CD14-positive monocyte (primary cell): ENCODE results near the gene GRIN2A. TPM values are rescaled to one million over a fixed set of nuclear protein-coding genes. Genes with fewer than 3 reads are reported as not detected.
A peak's percentile ranks its signal among the peaks of the same experiment; 100 is the strongest.

Experiments used
- DNase-seq, 3 donors: peaks; one replicate each; pipeline ENCODE4 v3.0.0-alpha.2; 2011 to 2022
- H2AFZ ChIP-seq: 2 replicates; pipeline ENCODE4 v1.6.0; 2012; ENCODE audit warnings: mild to moderate bottlenecking, low read depth, low read length, inconsistent platforms; ENCODE audit not compliant: insufficient read depth, poor library complexity, severe bottlenecking
- H3K27ac ChIP-seq, 2 donors: 1 replicate in 1 of 2; 2 replicates in 1 of 2; pipeline ENCODE4 v1.5.1; 2012 to 2013; ENCODE audit warnings: low read length in 2 of 2, control low read depth in 1 of 2, inconsistent platforms in 1 of 2, low read depth in 1 of 2, mild to moderate bottlenecking in 1 of 2
- H3K27me3 ChIP-seq, 2 donors: one replicate each; pipeline versions ENCODE4 v1.6.0 to v1.6.1; 2011 to 2013; ENCODE audit warnings: low read length in 2 of 2; ENCODE audit not compliant: control insufficient read depth in 2 of 2, insufficient read depth in 2 of 2
- H3K36me3 ChIP-seq, 2 donors: replicated peaks in 1 of 2; 1 replicate in 1 of 2; 2 replicates in 1 of 2; pipeline versions ENCODE4 v1.5.1 to v1.6.1; 2012 to 2013; ENCODE audit warnings: low read length in 2 of 2, control low read depth in 1 of 2, inconsistent platforms in 1 of 2, mild to moderate bottlenecking in 1 of 2; ENCODE audit not compliant: insufficient read depth in 2 of 2, control insufficient read depth in 1 of 2
- H3K4me1 ChIP-seq, 2 donors: 1 replicate in 1 of 2; 2 replicates in 1 of 2; pipeline versions ENCODE4 v1.5.1 to v1.6.1; 2012 to 2013; ENCODE audit warnings: low read length in 2 of 2, control low read depth in 1 of 2, inconsistent platforms in 1 of 2, mild to moderate bottlenecking in 1 of 2, moderate library complexity in 1 of 2; ENCODE audit not compliant: insufficient read depth in 2 of 2, control insufficient read depth in 1 of 2
- H3K4me2 ChIP-seq: replicated peaks from 2 replicates; pipeline ENCODE3; 2012; ENCODE audit warnings: low read length, moderate library complexity, mild to moderate bottlenecking; ENCODE audit not compliant: poor library complexity, severe bottlenecking; ENCODE audit errors: extremely low read depth
- H3K4me3 ChIP-seq, 3 experiments: fragments of 200-600 bp in 1 of 3; sonication (generic) in 1 of 3; replicated peaks in 1 of 3; 1 replicate in 2 of 3; 2 replicates in 1 of 3; pipeline ENCODE4 v1.5.1; 2011 to 2013; ENCODE audit warnings: low read length in 3 of 3, mild to moderate bottlenecking in 3 of 3, control low read depth in 2 of 3, low read depth in 2 of 3, inconsistent platforms in 1 of 3, moderate library complexity in 1 of 3
- H3K79me2 ChIP-seq: 2 replicates; pipeline ENCODE4 v1.6.0; 2012; ENCODE audit warnings: mild to moderate bottlenecking, control low read depth, inconsistent platforms, low read length, moderate library complexity; ENCODE audit not compliant: insufficient read depth
- H3K9ac ChIP-seq: 2 replicates; pipeline ENCODE4 v1.6.0; 2017; ENCODE audit warnings: low read length, mild to moderate bottlenecking; ENCODE audit not compliant: insufficient read depth, poor library complexity, severe bottlenecking
- H3K9me3 ChIP-seq, 2 donors: replicated peaks in 1 of 2; 1 replicate in 1 of 2; 2 replicates in 1 of 2; pipeline versions ENCODE4 v1.5.1 to v1.6.1; 2012 to 2013; ENCODE audit warnings: low read length in 2 of 2, control low read depth in 1 of 2; ENCODE audit not compliant: control insufficient read depth in 1 of 2, insufficient read depth in 1 of 2
- H4K20me1 ChIP-seq: 2 replicates; pipeline ENCODE4 v1.6.0; 2012; ENCODE audit warnings: mild to moderate bottlenecking, low read length, control low read depth, moderate library complexity; ENCODE audit not compliant: insufficient read depth
- H3K27ac Mint-ChIP-seq, 7 donors: one replicate each; pipeline ENCODE4 v1.8.0; 2020; ENCODE audit warnings: mild to moderate bottlenecking in 7 of 7, mixed read lengths in 7 of 7, moderate library complexity in 6 of 7, inconsistent platforms in 2 of 7
- H3K27me3 Mint-ChIP-seq, 3 donors: one replicate each; pipeline ENCODE4 v1.8.0; 2021 to 2022; ENCODE audit warnings: low read depth in 3 of 3, mild to moderate bottlenecking in 3 of 3, mixed read lengths in 3 of 3, moderate library complexity in 3 of 3, inconsistent platforms in 1 of 3
- H3K36me3 Mint-ChIP-seq, 2 donors: one replicate each; pipeline ENCODE4 v1.8.0; 2020; ENCODE audit warnings: mixed read lengths in 2 of 2, inconsistent platforms in 1 of 2, mild to moderate bottlenecking in 1 of 2
- H3K4me1 Mint-ChIP-seq: one replicate; pipeline ENCODE4 v1.8.0; 2020; ENCODE audit warnings: mild to moderate bottlenecking, mixed read lengths
- H3K4me3 Mint-ChIP-seq, 2 donors: one replicate each; pipeline ENCODE4 v1.8.0; 2020; ENCODE audit warnings: mild to moderate bottlenecking in 2 of 2, mixed read lengths in 2 of 2, moderate library complexity in 1 of 2
- H3K9me3 Mint-ChIP-seq, 7 donors: one replicate each; pipeline ENCODE4 v1.8.0; 2020 to 2022; ENCODE audit warnings: mixed read lengths in 7 of 7, mild to moderate bottlenecking in 6 of 7, moderate library complexity in 6 of 7, inconsistent platforms in 2 of 7
- CTCF ChIP-seq: fragments of 200-600 bp; IDR thresholded peaks from one replicate; pipeline ENCODE4 v1.8.0; 2022; ENCODE audit warnings: antibody characterized with exemption, mild to moderate bottlenecking
- WGBS: methylation state at CpG from one replicate; pipeline ENCODE4 v1.1.5; 2013; ENCODE audit warnings: missing lambda C conversion rate; ENCODE audit not compliant: insufficient coverage; 5-methylcytosine and 5-hydroxymethylcytosine counted together
- intact Hi-C, 2 donors: fragments of 100-400 bp; cut with micrococcal nuclease; formaldehyde crosslinking; loops; one replicate each; pipeline versions ENCODE4 v1.15.0 to v1.15.1; 2023
- polyA minus RNA-seq: library from RNA; depleted of rRNA, polyadenylated mRNA; stranded (reverse); fragments of >200 nt; gene quantifications from 2 replicates; pipeline ENCODE4 v1.2.3, GENCODE V29; 2012
- polyA plus RNA-seq, 3 donors: library from polyadenylated mRNA; depleted of rRNA in 1 of 3; unstranded in 2 of 3; stranded (reverse) in 1 of 3; fragments of 300-500 nt in 2 of 3; fragments of >200 nt in 1 of 3; fragmentation: Illumina TruSeq in 2 of 3; gene quantifications; 1 replicate in 2 of 3; 2 replicates in 1 of 3; pipeline ENCODE4 v1.2.3, GENCODE V29; 2012 to 2021
- total RNA-seq, 12 experiments: library from RNA in 1 of 12; stranded (reverse) in 1 of 12; fragments of 120-200 nt in 1 of 12; gene quantifications; one replicate each; pipeline ENCODE4 v1.2.4 and lab custom pipeline; 2013 to 2026; ENCODE audit warnings: mixed read lengths in 6 of 12, inconsistent platforms in 1 of 12

GRIN2A gene
- total RNA-seq (2013), result not detected
- polyA plus RNA-seq (not detected), polyA minus RNA-seq (under 0.01 TPM in 1 of 2 replicates, not detected in the other), total RNA-seq (lab: John Stamatoyannopoulos, UW) (0 to 4.1 (median 0.12) reads per million in 11 experiments)

DNA sequence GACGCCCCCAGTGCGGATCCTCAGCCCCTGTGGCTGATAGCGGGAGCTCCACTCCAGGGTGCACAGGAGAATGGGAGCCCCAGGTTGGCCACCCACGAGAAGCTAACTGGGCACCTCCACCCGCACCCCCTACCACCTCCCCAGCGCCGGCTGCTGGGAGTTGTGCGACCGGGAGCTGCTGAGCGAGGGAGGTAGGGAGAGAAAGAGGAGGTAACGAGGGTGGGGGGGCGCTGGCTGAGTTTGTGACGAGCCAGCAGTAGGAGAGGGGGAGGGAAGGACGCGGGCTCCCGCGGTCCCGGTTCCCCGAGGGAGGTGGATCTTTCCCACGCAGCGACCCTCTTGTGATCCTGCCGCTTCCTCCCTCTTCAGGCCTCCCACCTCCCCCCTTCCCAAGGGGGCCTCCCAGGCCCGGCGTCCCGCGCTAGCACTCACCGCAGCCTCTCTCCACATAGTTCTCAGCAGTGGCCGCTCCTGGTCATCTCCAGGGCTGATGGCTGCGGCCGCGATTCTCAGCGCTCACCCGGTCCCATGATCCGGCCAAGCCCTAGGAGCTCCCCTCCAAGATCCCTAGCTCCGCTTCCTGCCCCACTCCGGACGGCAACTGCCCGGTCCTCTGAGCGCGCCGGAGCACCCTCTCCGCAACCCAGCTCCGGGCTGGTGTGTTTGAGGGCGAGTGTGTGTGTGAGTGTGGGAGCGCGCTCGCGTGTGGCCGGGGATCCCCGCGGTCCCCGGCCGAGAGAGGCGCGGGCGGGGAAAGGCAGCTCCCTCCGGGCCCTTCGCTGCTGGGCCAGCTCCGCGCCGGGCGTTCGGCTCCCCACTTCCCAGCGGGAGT, at the start of gene GRIN2A:
GRIN2A (minus strand) TSS at position 207 of the 832 bp plus-strand sequence. CDS start 2,017 bp downstream, outside the sequence.
- Mint-ChIP-seq H3K4me3 (peak within 1 kb of the TSS; percentile 24 to 72), H3K36me3 (no peaks in the 10 kb centered on the region), H3K27ac (no peak within 1 kb of the TSS), H3K9me3 (peaks cover 0 to 15% (median 5%) of the 10 kb centered on the region in 7 donors), H3K27me3 (peaks cover 55 to 71% (median 64%) of the 10 kb centered on the region in 3 donors), H3K4me1 (peaks cover 7% of the 10 kb centered on the region)
- H2AFZ ChIP-seq, result peak within 1 kb of the TSS; percentile 35
- H3K4me3 ChIP-seq, result no peak within 1 kb of the TSS
- H3K4me1 ChIP-seq, result peaks cover 0 to 4% of the 10 kb centered on the region in 2 donors
- intact Hi-C loops, result loop anchor here in 1 of 2 donors (10.0 kb wide), 1 partner anchor 1018 kb away; no protein-coding TSS in a partner anchor
- H3K36me3 ChIP-seq, result no peaks in the 10 kb centered on the region
- no peak within 1 kb of the TSS for H3K9ac ChIP-seq
- no peak for TF ChIP-seq CTCF
- H3K4me2 ChIP-seq, result peak within 1 kb of the TSS; percentile 51
- H3K79me2 ChIP-seq, result no peaks in the 10 kb centered on the region
- no peak for DNase-seq
- no peaks in the 10 kb centered on the region for H4K20me1 ChIP-seq
- H3K27ac ChIP-seq, result no peak within 1 kb of the TSS
- H3K27me3 ChIP-seq, result peaks cover 32 to 50% of the 10 kb centered on the region in 2 donors
- peaks cover 0 to 13% of the 10 kb centered on the region in 2 donors for H3K9me3 ChIP-seq
- WGBS, result 3% methylated on average over 42 of the region's 64 CpGs

- peaks cover 10 to 24% (median 15%) of the 10 kb centered on the region in 7 donors for H3K9me3 Mint-ChIP-seq
- peaks cover 0 to 3% of the 10 kb centered on the region in 2 donors for H3K27me3 ChIP-seq
- H3K4me3 Mint-ChIP-seq, result no peak overlapping the region
- TF ChIP-seq CTCF, result no peak
- no peaks in the 10 kb centered on the region for H3K4me1 Mint-ChIP-seq
- H3K36me3 ChIP-seq, result no peaks in the 10 kb centered on the region
- peaks cover 0 to 9% (median 1%) of the 10 kb centered on the region in 3 donors for H3K27me3 Mint-ChIP-seq
- H3K9ac ChIP-seq, result no peak overlapping the region
- H3K4me3 ChIP-seq, result no peak overlapping the region
- intact Hi-C loops, result no loop called here
- H2AFZ ChIP-seq, result no peak overlapping the region
- H3K4me2 ChIP-seq, result no peak overlapping the region
- H3K79me2 ChIP-seq, result no peaks in the 10 kb centered on the region
- H3K27ac Mint-ChIP-seq, result no peak overlapping the region
- no peaks in the 10 kb centered on the region for H3K36me3 Mint-ChIP-seq
- peaks cover 14 to 18% of the 10 kb centered on the region in 2 donors for H3K9me3 ChIP-seq
- H4K20me1 ChIP-seq, result no peaks in the 10 kb centered on the region
- WGBS, result no CpG with 5 or more reads among the region's 2 CpGs
- no peak overlapping the region for H3K27ac ChIP-seq
- H3K4me1 ChIP-seq, result no peaks in the 10 kb centered on the region
- no peak for DNase-seq
Observed at GRCh38 chr16:10231563-10231962, 49.3 kb upstream of the GRIN2A start.
